Dermis lymphatic vessel endothelial cell (primary cell): ENCODE measurements around the gene PDGFRA. TPM values are rescaled to one million over a fixed set of nuclear protein-coding genes. Genes with fewer than 3 reads are reported as not detected.

ENCODE experiments used
- total RNA-seq: library from RNA; depleted of rRNA; stranded (reverse); fragments of >200 nt; gene quantifications from 2 replicates; pipeline ENCODE4 v1.2.1, GENCODE V29; 2014

PDGFRA gene
- 0.26 and 1.1 TPM in 2 replicates for total RNA-seq

DNA sequence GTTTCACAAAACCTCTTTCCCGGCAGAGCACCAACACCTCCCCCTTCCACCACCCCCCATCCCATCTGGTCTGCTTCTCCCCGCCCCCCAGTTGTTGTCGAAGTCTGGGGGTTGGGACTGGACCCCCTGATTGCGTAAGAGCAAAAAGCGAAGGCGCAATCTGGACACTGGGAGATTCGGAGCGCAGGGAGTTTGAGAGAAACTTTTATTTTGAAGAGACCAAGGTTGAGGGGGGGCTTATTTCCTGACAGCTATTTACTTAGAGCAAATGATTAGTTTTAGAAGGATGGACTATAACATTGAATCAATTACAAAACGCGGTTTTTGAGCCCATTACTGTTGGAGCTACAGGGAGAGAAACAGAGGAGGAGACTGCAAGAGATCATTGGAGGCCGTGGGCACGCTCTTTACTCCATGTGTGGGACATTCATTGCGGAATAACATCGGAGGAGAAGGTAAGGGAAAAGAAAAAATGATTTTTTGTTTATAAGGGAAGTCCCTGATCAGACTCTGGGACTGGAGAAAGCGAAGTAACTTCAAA is at the start of gene PDGFRA:
TSS of gene PDGFRA (plus strand) at position 333 of the 541 bp plus-strand sequence. CDS start 29,476 bp downstream, outside the sequence.

Other genes with a start within 250 kb of the PDGFRA start
- 53.3 and 76.0 TPM in 2 replicates for gene CHIC2, start 164.7 kb upstream of the PDGFRA start, total RNA-seq
- gene GSX2, start 129.1 kb upstream of the PDGFRA start, total RNA-seq, result not detected in 2 replicates